ENCODE results near the gene PRKG2. TPM values are rescaled to one million over a fixed set of nuclear protein-coding genes. Genes with fewer than 3 reads are reported as not detected.

PRKG2 gene
- total RNA-seq, 1 experiment from 2014 or later: 1.9 TPM

DNA sequence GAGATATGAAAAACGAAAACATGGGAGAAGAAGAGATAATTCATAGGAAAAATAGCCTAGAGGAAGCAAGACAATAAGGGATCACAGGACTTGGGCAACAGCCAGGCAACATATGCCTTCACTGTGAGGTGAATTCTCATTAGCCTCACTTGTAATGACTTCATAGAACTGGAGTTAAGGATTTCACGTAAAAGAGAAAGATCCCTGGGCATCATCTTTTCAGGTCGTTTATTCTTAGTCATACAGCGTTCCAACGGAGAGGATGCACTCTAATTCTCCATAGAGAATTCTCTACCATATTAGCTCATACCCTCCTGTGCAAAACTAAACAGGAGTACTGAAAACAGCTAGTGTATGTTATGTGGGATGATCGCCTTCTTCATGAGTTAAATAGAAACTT is 1.4 kb downstream of the PRKG2 start:
- Histone ChIP-seq H3K79me2 (ENCODE audit: insufficient read depth, low read length) (no peaks in the 10 kb centered on the region), H4K91ac (ENCODE audit: insufficient read length, low read depth, low read length) (no peak overlapping the region), H3K23ac (ENCODE audit: insufficient read length, low read depth, low read length) (no peak overlapping the region), H3K18ac (ENCODE audit: insufficient read length, low read depth, low read length) (no peak overlapping the region), H3K9me3 (ENCODE audit: control insufficient read depth, low read depth, low read length) (no peaks in the 10 kb centered on the region), H4K8ac (replicated peaks; ENCODE audit: insufficient read length, low read depth, low read length) (no peak overlapping the region), H3K4ac (ENCODE audit: low read depth, low read length) (no peak overlapping the region), H3K4me2 (ENCODE audit: insufficient read depth, insufficient read length, low read length) (no peak overlapping the region), H2BK120ac (ENCODE audit: low read depth, low read length, poor library complexity, severe bottlenecking) (no peak overlapping the region), H3K14ac (ENCODE audit: insufficient read depth, low read length) (no peak overlapping the region), H4K5ac (ENCODE audit: insufficient read length, low read depth, low read length) (no peak overlapping the region), H2BK20ac (ENCODE audit: low read depth, low read length, poor library complexity, severe bottlenecking) (no peak overlapping the region), H3K27ac (ENCODE audit: insufficient read length, low read depth, low read length) (no peak overlapping the region), H3T11ph (ENCODE audit: low read length) (no peak overlapping the region), H2AK5ac (ENCODE audit: insufficient read length, low read length) (no peak overlapping the region), H3K27me3 (ENCODE audit: insufficient read depth, low read length) (peaks cover 28% of the 10 kb centered on the region; the same call in 1 of the 2 replicates), H3K4me1 (ENCODE audit: insufficient read depth, low read length) (no peaks in the 10 kb centered on the region), H2BK12ac (ENCODE audit: insufficient read length, low read depth, low read length) (no peak overlapping the region), H2BK15ac (ENCODE audit: low read depth, low read length) (no peak overlapping the region), H3K23me2 (ENCODE audit: insufficient read length, low read depth, low read length, poor library complexity, severe bottlenecking) (no peaks in the 10 kb centered on the region), H4K20me1 (ENCODE audit: control insufficient read depth, insufficient read depth, insufficient read length) (no peaks in the 10 kb centered on the region), H3K56ac (ENCODE audit: insufficient read length, low read depth, low read length) (no peak overlapping the region), H3K9ac (ENCODE audit: extremely low read depth, insufficient read length, low read length) (no peak overlapping the region), H3K79me1 (ENCODE audit: insufficient read depth, low read depth, low read length, poor library complexity, severe bottlenecking) (no peaks in the 10 kb centered on the region), H2AFZ (ENCODE audit: low read length) (no peak overlapping the region), H2BK5ac (ENCODE audit: insufficient read length, low read length) (no peak overlapping the region)
- DNase-seq: no peak
- TF ChIP-seq, protein P1, sequence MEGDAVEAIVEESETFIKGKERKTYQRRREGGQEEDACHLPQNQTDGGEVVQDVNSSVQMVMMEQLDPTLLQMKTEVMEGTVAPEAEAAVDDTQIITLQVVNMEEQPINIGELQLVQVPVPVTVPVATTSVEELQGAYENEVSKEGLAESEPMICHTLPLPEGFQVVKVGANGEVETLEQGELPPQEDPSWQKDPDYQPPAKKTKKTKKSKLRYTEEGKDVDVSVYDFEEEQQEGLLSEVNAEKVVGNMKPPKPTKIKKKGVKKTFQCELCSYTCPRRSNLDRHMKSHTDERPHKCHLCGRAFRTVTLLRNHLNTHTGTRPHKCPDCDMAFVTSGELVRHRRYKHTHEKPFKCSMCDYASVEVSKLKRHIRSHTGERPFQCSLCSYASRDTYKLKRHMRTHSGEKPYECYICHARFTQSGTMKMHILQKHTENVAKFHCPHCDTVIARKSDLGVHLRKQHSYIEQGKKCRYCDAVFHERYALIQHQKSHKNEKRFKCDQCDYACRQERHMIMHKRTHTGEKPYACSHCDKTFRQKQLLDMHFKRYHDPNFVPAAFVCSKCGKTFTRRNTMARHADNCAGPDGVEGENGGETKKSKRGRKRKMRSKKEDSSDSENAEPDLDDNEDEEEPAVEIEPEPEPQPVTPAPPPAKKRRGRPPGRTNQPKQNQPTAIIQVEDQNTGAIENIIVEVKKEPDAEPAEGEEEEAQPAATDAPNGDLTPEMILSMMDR (conservative IDR thresholded peaks at IDR 0.05): no peak
- Mint-ChIP-seq H3K4me3 (no peak overlapping the region), H3K36me3 (ENCODE audit: insufficient read depth in 1 of 3, low read depth in 3 of 3) (no peaks in the 10 kb centered on the region), H3K4me1 (peaks cover 11 to 13% of the 10 kb centered on the region in 2 experiments), H3K27ac (no peak overlapping the region), H3K27me3 (ENCODE audit: low read depth) (peaks cover 38% of the 10 kb centered on the region), H3K9me3 (peaks cover 0 to 4% of the 10 kb centered on the region in 2 experiments; a peak in 3 of 5 replicates)
- WGBS (ENCODE audit: extremely low coverage, insufficient read length, low lambda C conversion rate): no CpG with 5 or more reads among the region's 6 CpGs

Measured in H9 (cell line).